GM19397 (cell line): ENCODE data around the gene FAM3C.
A peak's percentile ranks its signal among the peaks of the same experiment; 100 is the strongest.

ENCODE experiments used
- ATAC-seq: cut with Tn5 transposase; IDR thresholded peaks from one replicate; pipeline ENCODE4 v1.9.1; 2021; ENCODE audit warnings: mild to moderate bottlenecking, moderate library complexity; ENCODE audit not compliant: unreplicated experiment

Gene FAM3C

DNA sequence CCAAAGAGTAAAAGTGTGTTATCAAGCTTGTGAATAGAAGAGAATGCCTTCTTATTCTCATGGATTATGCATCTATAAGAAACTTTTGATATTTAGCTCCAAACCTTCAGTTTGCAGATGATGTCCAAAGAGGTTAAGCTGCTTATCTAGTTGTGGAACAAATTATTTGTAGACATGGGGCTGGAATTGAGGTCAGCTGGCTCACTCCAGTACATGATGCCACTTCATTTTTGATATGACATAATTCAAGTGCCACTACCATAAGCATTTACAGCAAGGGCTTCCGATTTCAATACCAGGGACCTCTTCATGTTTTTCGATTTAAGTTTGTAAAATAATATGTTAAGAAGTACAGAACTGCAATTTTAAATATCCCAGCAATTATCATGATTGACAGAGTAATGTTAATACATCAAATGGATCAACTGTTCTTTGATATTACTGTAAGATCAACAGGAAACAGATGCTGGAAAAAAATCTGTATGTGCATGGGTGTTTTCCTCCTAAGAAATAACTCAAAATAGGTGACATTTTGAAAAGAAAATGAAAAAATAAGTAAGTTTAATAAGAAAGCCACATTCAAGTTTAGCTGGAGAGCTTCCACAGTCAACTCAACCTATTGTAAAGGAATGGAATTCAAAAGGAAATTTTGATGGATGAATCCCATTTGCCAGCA is 12.7 kb downstream of the FAM3C start:
- ATAC-seq, result no peak

DNA sequence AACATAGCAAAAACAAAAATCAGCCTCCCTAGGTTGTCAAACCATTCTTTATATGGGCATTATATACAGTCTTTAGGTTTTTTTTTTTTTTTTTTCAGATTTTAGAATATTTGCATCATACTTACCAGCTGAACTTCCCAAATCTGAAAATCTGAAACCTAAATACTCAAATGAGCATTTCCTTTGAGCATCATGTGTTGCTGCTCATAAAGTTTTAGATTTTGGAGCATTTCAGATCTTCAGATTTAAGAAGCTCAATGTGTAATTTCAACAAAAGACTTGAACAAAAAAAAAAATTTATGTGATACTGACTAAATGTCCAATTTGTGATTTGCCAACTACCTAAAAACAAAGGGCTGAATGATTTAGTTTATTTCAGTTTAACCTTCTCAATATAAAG is 13.6 kb downstream of the FAM3C start:
- ATAC-seq, result no peak

DNA sequence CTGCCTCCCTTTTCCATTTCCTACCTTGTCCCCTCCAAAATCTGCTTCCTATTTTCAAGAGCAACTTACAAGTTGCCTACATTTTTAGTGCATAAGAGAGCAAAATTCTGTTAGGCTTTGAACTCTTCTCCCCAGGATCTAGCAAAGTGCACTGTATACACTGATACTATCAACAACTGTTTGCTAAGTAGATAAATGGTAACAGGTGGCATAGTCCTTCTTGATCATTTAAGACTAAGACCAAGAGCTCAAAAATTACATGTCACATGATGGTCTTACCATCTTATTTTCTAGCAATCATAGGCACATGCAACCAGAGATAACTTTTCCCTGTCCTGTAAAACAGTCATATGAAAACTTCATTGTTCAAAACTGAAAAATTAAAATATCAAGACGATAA is 16.2 kb downstream of the FAM3C start:
- no peak for ATAC-seq

DNA sequence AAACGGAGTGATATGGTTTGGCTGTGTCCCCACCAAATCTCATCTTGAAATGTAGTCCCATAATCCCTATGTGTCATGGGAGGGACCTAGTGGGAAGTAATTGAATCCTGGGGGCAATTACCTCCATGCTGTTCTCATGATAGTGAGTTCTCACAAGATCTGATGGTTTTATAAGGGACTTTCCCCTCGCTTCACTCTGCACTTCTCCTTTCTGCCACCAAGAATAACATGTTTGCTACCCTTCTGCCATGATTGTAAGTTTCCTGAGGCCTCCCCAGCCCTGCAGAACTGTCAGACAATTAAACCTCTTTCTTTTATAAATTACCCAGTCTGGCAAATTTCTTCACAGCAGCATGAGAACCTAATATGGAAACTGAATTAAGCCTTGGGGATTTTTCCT is 19.1 kb downstream of the FAM3C start:
- ATAC-seq, result no peak

DNA sequence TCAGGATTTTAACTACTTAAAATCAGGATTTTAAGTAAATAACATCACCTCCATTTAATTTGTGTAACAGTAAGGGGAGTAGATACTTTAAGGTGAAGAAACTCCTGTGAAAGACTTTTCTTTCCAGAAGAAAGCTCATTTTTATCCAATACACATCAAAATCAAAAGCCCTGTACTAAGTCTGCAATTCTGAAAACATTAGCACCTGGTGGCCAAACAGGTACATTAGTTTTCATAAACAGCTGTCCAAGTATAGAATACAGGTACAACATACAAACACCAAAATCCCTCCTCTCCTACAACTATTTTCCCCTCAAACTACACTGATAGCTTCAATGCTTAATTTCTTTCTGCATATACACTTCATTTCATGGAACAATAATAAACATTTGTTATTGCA is 22.9 kb downstream of the FAM3C start:
- no peak for ATAC-seq

DNA sequence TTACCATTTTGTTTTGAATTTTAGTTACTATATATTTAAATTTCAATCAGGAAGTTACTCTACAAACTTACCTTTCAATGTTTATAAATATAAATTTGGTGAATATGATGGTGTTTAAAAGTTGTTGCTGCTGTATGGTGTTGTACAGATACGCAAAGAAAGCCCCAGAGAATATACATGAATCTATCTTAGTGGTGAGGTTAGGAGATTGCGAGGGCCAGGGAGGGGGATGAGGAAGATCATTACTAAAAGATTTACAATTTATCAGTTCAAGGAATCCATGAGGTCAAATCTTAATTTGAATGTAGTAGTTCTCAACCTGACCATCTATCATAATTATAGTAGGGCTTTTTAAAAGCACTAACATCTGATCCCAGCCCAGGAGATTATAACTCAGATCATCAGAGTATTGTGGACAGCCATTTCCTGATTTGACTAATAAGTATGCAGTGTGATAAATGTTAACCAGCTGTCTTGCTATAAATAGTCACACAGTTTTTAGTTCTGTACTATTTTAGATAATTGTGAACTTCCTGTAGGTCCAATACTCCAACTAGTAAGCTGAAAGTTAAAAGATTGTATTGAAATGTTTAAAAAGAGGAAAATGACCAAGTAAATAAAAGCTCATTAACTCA is 23.6 kb downstream of the FAM3C start:
- ATAC-seq, result peak; percentile 80

DNA sequence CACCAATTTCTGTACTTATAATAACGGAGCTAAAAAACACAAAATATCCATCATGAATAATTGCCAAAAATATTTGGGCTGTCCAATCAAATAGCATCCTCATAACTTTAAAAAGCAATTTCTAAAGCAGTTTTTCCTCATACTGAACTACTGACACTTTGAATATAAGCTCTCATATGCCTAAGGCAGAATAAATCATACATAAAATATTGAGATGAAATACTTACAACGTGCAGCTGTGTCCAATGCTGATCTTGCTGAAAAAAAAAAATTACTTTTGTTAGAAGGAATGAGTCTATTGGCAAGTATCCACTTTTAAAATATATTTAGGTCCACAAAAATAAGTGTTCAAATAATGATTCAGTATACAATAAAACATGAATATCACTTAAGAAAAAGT is 24.2 kb downstream of the FAM3C start:
- ATAC-seq, result no peak

DNA sequence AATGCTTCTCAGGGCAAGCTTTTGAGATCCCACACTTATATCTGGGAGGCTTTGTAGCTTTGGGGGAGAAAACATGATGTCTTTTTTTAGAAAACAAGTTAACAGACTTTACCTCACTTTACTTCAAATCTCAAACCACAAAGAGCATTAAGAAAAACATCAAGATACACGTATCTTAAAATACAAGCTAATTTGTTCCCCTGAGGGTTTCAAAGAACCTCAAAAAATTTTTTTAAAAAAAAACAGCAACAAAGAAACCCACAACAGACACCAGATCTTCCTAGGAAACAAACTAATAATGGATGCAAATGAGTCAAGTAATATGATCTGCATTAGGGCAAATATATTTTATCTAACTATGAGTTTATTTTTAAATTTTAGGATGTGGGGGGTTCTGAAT is 24.7 kb downstream of the FAM3C start:
- no peak for ATAC-seq

DNA sequence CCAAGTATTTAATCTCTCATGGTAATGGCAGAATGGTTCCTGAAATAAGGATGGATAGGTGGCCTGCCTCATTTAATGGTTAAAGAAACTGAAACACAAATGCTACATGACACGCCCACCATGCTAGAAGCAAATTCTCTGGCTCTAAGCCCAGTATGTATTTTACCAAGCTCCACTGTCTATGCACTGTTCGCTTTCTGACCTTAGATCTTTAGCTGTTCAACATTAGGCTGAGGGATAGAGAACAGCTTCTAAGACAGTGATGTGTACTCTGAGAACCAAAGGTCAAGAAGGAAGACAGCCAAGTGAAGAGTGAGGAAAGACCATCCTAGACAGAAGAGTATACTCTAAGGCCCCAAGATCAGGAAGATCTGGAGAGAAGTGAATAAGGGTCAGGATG is 26.6 kb downstream of the FAM3C start:
- ATAC-seq, result peak; percentile 49

DNA sequence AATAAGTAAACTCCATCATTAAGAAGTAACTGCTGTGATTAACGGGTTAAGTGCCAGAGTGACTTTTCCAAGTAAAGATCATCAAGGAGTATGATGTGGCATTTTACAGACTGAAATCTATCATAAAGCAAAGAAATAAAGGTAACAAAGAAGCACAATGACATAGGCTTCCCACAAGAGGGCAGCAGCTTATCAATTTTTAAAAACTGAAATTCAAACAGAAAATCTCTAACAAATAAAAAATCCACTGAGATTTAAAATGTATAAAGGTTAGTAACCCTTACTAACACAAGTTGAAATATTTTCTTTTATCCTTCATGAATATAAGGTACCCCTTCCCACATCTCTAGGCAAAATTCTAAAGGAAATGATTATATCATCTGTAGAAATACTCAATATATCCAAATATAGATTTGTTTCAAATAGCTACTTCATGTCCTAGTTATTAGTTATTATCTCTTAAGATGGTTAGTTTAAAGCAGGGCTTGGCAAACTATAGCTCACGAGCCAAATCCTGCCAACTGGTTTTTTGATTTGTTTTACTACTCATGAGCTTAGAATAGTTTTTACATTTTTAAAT is 29.2 kb downstream of the FAM3C start:
- no peak for ATAC-seq

DNA sequence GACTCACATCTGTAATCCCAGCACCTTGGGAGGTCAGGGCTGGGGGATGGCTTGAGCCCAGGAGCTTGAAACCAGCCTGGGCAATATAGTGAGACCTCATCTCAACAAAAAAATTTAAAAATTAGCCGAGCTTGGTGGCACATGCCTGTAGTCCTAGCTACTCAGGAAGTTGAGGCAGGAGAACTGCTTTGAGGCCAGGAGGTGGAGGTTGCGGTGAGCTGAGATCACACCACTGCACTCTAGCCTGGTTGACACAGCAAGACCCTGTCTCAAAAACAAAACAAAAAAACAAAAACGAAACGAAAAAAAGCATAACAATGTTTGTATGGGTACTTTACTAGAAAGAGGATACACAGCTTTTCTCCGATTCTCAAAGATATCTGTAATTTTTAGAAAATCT is 35.5 kb downstream of the FAM3C start:
- ATAC-seq, result no peak

DNA sequence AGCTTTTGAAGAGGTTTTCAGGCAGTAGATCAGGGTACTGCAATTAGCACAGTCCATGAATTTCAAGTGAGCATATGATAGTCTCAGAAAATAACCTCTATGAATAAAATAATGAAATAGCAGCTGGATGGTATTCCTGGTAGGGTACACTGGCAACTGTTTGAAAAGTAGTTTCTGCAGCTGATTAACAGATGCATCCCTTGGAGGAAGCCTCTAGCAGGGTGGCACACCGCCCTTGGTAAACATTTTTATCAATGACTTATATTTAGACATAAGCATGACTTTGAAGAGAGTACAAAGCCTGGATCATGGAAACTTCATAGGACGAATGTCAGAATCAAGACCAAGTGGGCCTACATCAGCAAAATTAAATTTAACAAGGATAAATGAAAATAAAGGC is 40.5 kb downstream of the FAM3C start:
- ATAC-seq, result no peak

DNA sequence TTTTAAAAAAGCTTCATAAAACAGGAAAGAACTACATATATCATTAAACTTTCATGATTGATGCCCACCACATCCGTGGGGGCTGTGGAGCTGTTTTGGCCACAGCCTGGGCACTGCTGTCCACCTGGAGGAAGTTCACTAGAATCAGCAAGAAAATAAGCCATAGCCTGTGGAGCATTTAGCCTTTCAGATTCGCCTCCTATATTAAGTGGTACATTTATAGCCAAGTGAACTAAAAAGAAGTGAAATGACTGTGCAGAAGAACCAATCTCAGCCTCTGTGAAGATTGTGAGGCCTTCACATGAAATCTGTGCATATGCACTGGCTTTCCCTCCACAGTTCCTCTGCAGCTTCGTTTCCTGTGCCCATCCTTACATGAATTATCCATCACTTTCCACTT is 43.8 kb downstream of the FAM3C start:
- ATAC-seq, result no peak

DNA sequence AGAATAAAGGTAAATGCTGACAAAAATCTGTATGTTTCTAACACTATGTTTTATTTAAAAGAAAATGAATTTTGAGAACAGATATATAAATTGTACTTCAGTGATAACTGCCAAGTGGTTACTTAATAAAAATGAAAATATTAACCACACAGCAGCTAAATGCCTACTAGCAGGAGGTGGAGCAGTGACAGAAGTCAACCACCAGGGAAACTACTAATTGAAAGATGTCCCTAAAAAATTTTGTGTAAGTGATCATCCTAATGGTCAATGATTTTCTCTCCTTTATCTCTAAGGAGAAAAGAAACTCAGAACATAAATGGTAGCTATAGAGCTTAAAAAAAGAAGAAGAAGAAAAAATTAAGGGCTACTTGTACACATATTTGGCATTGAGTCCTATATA is 44.4 kb downstream of the FAM3C start:
- no peak for ATAC-seq

DNA sequence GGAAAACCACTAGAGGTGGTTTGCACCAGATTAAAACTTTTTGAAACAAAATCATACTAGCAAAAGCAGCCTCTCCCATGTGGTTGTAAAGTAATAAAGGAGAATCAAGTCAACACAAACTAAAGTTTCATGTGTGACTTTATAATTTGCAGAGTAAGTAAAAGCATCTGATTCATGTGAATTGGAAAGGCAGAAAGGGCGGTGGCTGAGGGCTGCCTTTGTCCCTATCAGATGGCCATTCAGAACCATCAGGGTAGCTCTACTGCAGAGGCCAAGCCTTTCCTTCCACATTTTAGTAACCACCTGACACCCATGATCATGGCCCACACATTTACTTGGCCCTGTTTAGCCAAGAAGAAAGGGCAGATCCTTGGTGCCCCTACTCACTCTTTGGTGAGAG is 51.6 kb downstream of the FAM3C start:
- ATAC-seq, result no peak

DNA sequence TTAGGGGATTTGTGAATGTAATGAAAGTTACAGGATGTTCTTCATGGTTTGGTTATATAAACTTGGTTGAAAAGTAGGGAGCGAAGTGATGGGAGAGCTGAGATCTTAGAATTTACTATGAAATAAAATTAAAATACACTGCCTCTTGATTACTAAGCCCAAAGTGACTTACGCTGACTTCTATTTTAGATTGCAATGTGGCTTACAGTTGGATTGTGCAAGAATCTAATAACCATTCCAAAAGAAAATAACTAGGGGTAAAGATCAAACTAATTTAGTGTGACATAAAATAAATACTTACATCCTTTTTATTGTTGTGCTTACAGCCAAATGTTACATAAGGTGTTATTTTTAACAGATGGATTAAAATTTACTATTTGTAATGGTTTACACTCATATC is 52.0 kb downstream of the FAM3C start:
- no peak for ATAC-seq

DNA sequence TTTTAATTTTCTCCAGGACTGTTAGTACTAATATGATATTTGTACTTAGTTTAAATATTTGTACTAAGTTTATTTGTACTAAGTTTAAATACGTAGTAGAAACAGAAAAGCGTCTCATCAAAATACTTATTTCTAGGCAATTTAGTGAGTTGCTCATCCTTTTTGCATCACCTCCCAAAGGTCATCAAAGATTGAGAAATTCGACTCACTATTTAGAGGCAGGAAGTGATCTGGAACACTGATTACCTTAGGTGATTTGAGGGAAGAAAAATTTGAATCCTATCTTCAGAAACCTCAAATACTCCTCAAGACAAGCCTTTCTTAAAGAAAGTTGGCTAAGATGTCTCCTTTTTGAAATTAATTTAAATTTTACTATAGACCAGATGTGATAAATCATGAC is 52.8 kb downstream of the FAM3C start:
- ATAC-seq, result no peak

DNA sequence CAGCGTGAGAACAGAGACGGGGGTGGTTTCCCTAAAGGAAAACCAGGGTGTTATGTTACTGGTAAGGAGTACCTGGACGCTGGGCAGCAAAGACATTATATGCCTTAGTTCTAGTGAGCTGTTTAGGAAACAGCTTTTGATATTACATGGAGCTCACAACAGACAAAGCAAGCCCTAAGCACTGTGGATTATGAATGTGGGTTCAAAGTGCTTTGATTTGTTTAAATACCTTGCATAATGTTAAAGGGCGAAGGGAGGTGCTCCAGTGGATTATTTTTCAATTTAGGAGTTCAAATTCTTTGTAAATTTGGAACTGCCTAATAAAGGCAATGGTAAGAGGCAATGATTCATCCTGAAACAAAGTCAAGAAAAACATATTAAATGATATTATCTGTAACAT is 53.5 kb downstream of the FAM3C start:
- no peak for ATAC-seq

DNA sequence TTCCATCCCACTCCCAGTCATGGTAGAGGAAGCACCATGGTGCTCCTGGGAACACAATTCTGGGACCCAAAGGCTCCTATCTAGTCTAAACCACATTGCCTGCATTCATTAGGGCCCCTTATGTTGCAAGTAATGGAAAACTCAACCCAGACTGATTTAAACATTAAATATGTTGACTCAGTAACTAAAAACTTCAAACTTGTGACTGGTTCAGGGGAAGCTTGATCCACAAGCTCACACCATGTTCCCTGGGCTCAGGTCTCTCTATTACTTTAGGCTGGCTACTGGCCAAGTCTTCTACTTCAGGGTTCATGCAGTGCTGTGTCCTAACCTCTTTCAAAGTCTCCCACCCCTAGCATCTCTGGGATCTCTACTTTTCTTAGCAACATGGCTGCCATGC is 54.2 kb downstream of the FAM3C start:
- ATAC-seq, result no peak

DNA sequence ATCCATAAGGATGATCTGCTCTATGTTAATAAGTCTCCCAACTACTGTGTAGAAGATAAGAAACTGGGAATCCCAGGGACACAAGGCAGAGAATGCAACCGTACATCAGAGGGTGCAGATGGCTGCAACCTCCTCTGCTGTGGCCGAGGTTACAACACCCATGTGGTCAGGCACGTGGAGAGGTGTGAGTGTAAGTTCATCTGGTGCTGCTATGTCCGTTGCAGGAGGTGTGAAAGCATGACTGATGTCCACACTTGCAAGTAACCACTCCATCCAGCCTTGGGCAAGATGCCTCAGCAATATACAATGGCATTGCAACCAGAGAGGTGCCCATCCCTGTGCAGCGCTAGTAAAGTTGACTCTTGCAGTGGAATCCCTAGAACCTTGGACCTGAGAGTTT is 57.0 kb downstream of the FAM3C start:
- no peak for ATAC-seq

DNA sequence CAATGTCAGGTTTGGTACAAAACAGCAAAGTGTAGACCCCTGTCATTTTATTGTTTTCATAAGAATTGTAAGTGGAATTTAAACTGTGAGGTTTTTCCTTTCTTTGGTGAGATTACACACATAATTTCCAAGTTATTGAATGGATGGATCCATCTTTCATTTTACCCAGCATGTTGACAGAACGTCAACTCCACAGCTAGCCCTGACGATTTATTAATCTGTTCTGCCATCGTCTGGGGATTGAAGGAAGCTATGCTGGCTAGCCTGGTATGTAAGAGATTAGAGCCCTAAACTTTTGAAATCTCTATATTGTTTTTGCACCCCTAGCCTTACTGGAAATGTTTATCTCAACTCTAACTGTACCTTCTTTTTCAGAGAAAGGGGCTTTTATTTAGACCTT is 58.7 kb downstream of the FAM3C start:
- no peak for ATAC-seq

DNA sequence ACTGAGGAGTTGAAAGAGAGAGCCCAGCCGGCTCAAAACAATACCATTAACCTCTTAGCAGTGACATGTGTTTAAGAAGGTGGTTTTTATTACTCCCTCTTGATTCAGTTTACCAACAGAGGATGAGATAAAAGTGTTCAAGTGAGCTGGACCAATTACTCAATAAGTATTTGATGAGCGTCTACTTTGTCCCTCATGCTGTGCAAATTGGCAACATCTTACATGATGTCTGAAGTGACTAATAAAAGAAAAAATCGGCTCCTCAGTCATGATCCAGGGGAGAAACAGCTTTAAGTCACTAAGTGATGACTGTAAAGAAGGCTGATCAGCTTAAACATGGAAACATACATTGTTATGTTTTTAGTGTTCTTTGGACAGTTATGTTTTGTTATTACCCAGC is 59.5 kb downstream of the FAM3C start:
- ATAC-seq, result no peak
